GM18873 (cell line): ENCODE measurements around the gene EYA2.
"Not testable (repeated sequence)": the region's sequence is repeated elsewhere in the genome, so short reads cannot be mapped to it uniquely, and the experiment has no call there.

ENCODE experiments used
- ATAC-seq: cut with Tn5 transposase; IDR thresholded peaks from one replicate; pipeline ENCODE4 v1.9.1; 2021; ENCODE audit warnings: mild to moderate bottlenecking, moderate library complexity, moderate number of reproducible peaks; ENCODE audit not compliant: unreplicated experiment, low FRiP score

Gene EYA2

DNA sequence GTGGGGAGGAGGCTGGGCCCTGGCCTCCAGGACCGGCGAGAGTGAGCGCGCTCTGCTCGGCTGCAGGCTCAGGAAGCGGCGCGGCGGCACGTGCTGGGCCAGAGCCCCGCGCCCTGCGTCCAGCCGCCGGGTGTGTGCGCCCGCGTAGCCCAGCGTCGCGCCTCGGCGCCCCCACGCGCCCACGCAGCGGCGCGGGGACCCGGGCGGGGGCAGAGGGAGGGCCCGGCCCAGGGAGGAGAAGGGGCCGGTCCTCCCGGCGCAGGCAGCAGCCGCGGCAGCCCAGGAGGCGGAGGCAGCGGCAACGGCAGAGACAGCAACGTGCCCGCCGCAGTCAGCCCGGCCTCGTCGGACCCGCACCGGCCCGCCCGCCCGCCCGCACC is at the start of gene EYA2:
Gene EYA2, plus strand, starts transcription at position 265 of the 380 bp plus-strand sequence. CDS start 95,168 bp downstream, outside the sequence.
- no peak for ATAC-seq

GRCh38 chr20:46844965-46845364 is 49.7 kb upstream of the EYA2 start:
- no peak for ATAC-seq

DNA sequence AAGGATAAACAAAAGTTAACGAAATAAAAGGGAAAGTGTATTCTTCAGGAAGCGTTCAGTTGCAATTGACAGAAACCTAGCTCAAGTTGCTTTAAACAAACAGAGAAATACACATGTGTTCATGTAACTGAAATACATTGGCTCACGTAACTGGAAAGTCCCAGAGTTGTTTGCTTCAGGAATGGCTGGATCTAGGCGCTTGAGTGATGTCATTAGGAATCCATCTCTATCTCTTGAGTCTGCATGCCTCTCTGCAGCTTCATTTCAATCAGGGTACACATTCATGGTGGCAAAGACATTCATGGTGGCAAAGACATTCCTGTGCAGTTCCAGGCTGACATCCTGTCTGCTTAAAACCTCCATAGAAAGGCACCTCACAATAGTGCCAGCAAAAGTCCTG is 45.4 kb upstream of the EYA2 start:
- ATAC-seq: no peak

GRCh38 chr20:46849751-46850150 is 44.9 kb upstream of the EYA2 start:
- ATAC-seq: no peak

DNA sequence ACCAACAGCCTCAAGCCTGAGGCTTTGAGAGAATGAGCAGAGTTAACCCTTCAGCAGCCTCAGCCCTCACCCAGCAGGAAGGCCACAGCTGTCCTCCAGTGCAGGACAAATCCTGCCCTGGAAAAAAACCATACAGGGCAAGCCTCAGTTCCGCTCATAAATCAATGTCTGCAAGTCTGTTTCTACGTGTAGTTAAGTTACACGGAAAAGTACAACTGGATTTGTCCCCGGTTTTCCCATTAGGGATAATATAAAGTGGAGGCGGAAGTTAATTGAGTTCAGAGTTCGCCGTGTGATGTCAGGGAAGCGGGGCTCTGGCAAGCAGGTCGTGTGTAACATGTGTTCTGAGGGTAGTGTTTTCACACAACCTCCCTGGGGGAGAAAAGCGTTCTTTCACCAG is 44.2 kb upstream of the EYA2 start:
- ATAC-seq: no peak

DNA sequence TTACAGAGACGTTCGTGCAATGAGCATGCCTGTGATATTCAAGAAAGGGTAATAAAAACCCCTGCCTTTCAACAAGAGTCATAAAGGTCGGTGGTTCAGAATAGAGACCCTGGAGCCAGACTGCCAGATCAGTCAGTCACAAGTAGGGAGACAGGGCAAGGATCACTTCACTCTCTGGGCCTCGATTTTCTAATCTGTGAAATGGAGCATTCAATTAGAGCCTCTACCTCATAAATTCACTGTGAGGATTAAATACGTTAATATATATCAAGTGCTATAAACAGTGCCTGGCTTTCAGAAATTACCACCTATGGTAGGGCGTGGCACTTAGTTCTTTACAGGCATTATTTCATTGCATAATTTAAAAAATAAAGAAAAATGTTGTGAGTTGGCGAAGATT is 43.7 kb upstream of the EYA2 start:
- no peak for ATAC-seq

GRCh38 chr20:46851746-46852145 is 42.9 kb upstream of the EYA2 start:
- ATAC-seq: no peak

DNA sequence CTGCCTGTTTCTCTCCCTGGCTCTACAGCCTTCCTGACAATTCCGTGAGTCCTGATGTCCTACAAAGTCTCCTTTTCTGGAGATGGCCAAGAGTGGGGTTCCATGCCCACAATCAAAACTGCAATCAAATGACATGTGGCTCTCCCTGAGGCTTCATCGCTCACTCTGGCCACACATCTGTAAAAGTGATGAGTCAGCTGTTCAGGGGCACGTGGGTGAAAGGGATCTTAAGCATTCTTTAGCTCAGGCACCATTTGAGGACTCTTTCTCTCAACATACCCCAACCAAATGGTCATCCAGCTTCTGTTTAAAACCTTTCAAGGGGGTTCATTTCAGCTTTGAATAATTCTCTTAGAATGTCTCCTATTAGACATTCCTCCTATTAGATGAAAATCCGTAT is 42.3 kb upstream of the EYA2 start:
- no peak for ATAC-seq

- no peak for ATAC-seq
Observed at GRCh38 chr20:46853926-46854325, 40.7 kb upstream of the EYA2 start.

DNA sequence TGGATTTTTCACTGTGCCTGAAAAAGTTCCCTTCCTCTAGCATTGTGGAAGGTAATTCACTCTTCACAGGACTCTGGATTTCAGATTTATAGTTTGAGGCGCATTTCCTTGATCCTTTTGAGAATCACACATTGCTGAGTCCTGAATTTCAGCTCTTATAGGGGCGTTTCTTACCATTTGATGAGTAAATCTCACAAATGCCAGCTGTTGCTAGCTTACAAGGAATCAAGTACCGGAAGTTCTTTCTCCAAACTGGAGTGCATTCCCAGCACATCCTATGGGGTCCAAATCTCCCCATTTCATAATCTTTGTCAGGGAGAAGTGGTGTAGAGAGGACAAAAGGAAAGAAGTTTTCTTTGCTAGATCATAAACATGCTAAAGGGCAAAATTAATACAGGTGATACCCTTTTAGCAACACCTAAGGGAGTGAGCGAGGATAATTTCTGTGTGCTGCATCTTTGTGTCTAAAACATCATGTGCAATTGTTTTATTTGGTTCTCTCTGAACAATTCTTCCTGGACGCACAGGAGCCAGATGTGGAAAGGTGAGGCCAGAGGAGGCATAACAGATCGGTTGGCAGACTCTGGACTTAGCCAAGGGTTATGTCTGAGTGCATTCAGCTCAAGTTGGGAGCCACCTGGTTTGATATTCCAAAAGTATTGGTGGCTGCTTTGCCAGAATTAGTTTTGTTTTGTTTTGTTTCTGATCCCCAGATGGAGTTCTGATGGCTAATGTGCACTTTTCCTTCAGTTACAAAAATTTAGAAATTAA is 37.4 kb upstream of the EYA2 start:
- no peak for ATAC-seq

GRCh38 chr20:46865824-46866223 is 28.8 kb upstream of the EYA2 start:
- ATAC-seq: no peak

DNA sequence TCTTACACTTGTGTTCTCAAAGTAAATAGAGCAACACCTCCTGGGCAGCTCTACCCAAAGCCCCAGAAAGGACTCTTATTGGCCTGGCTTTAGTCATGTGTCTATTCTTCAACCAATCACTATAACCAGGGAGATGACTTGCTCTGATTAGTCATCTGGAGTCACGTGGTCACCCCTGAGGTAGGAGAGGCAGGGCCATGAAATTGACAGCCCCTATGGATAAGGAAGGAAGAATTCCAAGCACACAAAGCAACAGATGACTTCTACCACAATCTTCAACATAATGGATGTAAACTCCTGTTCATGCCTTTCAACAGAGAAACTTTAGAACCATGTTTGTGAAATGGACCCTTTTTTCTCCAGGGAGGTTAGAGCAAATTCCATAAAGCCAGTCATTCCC is 24.6 kb upstream of the EYA2 start:
- no peak for ATAC-seq

- ATAC-seq: no peak
Observed at GRCh38 chr20:46872328-46873211, 22.1 kb upstream of the EYA2 start.

GRCh38 chr20:46875059-46875458 is 19.6 kb upstream of the EYA2 start:
- ATAC-seq: no peak

DNA sequence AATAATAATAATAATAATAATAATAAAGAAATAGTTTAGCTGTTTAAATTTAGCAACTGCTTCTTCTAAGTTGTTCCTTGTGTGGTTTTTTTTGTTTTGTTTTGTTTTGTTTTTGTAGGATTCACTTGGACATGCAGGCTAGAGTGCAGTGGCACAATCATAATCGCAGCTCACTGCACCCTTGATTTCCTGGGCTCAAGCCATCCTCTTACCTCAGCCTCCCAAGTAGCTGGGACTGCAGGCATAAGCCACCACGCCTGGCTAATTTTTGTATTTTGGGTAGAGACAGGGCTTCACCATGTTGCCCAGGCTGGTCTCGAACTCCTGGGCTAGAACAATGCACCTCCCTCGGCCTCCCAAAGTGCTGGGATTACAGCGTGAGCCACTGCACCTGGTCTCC is 15.3 kb upstream of the EYA2 start:
- no peak for ATAC-seq

GRCh38 chr20:46879963-46880362 is 14.7 kb upstream of the EYA2 start:
- ATAC-seq: not testable (repeated sequence)

GRCh38 chr20:46883892-46884291 is 10.8 kb upstream of the EYA2 start:
- ATAC-seq: no peak

DNA sequence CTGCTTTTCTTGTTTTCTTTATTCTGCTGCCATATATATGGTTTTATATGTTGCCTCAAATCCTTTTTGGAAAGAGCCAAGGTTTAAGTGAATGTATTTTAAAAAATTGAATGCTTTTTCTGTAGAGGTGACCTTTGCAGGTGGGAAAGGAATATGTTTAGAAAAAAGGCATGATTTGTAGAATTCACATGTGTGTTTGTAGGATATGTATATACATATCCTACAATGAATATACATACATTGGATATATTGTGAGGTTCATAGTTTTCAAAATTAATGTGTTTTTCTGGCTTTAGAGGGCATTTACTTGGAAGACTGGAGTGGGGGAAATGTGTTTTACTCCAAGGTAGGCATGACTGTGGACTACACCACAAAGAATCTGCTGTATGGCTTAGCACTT is 4.0 kb upstream of the EYA2 start:
- no peak for ATAC-seq

DNA sequence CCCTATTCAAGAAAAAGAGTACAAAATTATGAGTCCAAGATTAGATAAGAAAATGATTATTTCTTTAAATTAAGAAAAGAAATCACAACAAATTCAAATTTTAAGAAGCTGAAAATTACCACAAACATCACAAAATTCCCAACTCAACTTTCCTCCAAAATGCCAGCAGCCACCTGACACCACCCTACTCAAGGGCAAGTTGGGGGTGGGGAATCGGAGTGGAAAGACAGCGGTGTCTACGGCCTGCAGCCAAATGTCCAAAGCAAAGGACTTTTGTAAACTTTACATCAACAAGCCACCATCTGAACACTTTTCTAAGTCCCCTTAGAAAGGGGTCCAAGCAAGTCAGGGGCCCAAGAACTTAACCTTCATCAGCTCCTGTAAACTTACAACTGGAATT is 1.6 kb upstream of the EYA2 start:
- no peak for ATAC-seq

GRCh38 chr20:46893877-46894578 is 615 bp upstream of the EYA2 start:
- ATAC-seq: no peak
